Hematopoietic multipotent progenitor cell treated with erythropoietin and hydrocortisone succinate and interleukin-3 and kit ligand, for 15 days (in vitro differentiated cells): Measurements from ENCODE around the gene SLC66A3.

Experiments
- DNase-seq: peaks from one replicate; pipeline ENCODE4 v3.0.0-alpha.2; 2015; ENCODE audit warnings: low spot score

SLC66A3 gene

DNA sequence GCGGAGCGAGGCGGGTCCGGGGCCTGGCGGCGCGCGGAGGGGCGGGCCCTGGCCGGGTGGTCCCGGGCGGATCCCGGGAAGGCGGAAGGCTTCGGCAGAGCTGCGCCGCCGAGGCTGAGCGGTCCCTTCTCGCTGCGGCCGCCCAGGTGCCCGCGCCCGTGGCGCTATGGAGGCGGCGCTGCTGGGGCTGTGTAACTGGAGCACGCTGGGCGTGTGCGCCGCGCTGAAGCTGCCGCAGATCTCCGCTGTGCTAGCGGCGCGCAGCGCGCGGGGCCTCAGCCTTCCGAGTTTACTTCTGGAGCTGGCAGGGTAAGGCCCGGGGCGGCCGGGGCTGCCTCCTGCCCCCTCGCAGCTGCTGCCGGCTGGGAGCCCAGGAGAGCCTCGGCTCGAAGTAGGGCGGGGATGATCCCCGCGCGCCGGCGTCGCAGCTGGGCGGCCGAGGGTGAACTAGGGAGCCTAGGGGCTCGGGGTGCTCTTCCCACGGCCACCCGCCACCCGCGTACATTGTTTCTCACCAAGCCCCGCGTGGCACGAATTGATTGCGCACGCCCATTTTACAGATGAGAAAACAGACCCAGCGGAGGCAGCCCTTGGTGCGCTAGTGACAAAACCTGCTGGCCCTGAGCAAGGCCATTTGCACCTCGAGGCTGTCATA, at the start of gene SLC66A3:
TSS of gene SLC66A3 (plus strand) at position 87 of the 655 bp plus-strand sequence. CDS start at position 167, 80 bp downstream.
- peak; percentile 84 for DNase-seq

DNA sequence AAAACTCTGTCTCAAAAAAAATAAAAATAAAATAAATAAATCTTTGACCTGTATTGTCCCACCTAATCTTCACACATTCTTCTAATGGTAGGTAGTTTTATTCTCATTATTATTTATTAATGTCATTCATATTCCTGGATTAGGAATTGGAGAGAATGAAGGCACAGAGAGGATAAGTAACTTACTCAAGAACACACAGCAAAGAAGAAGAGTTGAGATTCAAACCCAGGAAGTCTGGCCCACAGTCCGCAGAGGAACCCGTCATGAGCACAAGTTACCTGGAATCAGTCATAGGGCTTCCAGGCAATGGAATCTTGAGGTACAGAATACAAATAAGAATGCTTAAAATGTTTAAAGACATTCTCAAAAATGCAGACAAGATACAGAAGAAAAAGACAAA, 46.3 kb upstream of the SLC66A3 start:
- DNase-seq, result no peak

DNA sequence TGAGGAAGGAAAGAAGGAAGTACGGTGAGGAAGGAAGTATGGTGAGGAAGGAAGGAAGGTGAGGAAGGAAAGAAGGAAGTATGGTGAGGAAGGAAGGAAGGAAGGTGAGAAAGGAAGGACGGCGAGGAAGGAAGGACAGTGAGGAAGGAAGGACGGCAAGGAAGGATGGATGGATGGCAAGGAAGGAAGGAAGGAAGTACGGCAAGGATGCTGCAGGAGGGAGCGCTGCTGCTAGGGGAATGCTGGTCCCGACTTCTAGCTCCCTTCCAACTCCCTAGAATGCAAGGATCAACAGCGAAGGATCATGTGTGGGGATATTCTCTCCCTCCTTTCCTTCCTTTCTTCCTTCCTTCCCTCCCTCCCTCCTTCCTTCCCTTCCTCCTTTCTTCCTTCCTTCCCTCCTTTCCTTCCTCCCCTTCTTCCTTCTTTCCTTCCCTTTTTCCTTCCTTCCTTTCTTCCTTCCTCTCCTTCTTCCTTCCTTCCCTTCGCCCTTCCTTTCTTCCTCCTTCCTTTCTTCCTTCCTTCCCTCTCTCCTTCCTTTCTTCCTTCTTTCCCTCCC, 42.3 kb upstream of the SLC66A3 start:
- no peak for DNase-seq

DNA sequence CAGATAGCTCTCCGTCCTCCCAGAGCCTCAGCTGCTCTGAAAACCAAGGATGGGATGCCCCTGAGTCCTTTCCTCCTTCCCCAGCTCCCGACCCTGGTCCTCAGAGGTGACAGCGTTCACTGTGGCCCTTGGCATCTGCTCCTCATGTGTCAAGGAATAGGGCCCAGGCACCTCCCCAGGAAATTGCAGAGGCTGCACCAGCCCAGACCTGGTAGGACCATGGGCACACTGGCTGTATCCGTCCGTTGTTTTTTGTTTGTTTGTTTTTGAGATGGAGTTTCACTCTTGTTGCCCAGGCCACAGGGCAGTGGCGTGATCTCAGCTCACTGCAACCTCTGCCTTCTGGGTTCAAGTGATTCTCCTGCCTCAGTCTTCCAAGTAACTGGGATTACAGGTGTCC, 37.5 kb upstream of the SLC66A3 start:
- no peak for DNase-seq

DNA sequence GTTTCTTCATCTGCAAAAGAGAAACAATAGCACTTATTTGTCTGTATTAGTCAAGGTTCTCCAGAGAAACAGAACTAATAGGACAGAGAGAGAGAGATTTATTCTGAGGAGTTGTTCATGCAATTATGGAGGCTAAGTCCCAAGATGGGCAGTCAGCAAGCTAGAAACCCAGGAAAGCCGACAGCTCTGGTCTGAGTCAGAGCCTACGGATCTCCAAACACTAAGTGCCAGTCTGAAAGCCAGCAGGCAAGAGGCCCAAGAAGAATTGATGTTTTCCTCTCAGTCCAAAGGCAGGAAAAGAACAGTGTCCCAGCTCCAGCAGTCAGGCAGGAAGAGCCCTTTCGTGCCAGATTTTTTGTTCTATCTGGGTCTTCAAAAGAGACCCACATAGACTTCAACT, 36.5 kb upstream of the SLC66A3 start:
- DNase-seq, result no peak

DNA sequence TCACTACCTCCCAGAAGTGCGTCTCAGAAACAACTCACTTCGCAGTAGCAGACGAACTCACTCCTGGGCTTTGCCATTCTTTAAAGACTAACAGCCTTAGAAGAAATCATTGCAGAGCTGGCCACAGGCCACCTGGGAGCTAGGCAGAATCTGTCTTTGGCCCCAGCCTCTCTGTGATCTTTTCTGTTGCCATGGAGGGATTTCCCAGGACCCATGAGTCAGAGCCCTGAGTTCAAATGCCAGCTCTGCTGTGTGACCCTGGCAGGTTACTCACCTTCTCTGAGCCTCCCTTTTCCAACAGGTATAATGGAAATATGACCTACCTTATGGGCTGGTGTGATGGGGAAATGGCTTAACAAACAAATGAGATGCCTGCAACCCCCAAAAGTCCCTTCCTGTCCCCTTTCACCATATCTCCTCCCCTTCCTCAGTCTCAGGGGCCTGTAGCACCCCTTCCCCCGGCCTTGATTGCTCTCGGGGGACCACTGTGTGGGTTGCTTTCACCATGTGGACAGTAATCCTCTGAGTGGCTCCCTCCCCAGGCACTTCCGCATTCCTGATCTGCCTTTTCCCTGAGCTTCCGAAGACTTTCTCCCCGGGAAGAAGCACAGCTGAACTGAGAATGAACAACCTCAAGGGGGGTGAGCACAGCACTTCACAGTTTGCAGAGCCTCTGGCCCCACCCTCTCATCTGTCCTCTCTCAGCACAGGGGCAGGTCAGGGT, 34.0 kb upstream of the SLC66A3 start:
- no peak for DNase-seq

DNA sequence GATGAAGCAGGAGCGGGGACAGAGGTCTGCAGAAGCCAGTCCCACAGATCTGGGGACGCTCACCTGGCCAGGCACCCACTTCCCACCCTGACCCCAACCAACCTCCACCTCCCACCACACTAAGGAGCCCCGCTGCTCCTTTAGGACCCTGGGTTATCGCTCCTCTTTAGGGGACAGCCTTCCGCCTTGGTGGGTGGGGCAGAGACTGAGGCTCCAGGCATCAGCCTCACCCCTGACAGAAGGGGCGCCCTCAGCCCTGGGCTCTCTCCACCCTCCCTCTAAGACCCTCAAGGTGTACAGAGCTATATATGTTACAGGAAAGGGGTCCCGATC, 33.5 kb upstream of the SLC66A3 start:
- no peak for DNase-seq

DNA sequence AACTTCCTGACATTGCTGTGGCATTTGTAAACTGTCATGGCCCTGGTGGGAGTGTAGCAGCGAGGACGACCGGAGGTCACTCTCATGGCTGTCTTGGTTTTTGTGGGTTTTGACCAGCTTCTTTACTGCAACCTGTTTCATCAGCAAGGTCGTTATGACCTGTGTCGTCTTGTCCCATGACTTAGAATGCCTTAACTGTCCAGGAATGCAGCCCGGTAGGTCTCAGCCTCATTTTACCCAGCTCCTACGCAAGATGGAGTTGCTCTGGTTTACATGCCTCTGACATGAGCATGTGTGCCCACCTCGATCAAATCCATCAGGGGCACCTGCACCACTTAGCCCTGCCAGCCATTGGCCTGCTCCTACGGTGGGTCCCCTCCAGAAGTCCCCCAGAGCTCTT, 32.9 kb upstream of the SLC66A3 start:
- DNase-seq, result no peak

DNA sequence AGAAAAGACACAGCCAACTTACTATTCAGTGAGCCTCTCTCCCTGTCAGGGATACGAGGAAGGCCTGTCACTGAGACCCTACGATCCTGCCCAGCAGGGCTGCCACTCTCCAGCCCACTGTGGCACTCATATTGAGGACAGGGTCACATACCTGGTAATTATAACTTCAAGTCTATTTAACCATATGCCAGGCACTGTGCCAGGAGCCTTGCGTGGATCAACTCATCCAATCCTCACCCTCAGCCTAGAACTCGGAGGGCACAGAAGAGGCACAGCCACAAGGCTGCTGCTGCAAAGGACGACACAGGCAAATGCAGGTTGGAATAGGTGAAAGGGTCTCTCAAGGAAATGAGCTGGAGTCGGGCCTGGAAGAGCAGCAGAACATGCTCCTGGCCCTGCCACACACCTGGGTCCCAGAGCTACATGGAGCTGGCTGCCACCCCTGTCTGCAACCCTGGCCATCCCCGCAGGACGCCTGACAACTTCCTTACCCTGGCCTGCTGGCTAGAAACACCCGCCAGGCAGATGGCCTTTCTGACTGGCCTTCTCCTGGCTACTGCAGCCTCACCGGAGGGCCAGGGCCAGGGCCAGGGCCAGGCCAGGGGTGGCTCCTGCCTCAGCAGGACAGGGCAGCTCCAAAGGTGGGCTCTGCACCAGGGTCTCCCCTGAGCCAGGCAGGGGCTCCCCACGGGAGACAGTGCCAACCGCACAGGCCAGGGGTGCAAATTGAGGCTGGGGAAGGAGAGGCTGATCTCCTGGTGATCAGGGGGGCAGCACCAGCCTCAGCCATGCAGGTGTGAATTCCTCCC, 32.1 kb upstream of the SLC66A3 start:
- no peak for DNase-seq

DNA sequence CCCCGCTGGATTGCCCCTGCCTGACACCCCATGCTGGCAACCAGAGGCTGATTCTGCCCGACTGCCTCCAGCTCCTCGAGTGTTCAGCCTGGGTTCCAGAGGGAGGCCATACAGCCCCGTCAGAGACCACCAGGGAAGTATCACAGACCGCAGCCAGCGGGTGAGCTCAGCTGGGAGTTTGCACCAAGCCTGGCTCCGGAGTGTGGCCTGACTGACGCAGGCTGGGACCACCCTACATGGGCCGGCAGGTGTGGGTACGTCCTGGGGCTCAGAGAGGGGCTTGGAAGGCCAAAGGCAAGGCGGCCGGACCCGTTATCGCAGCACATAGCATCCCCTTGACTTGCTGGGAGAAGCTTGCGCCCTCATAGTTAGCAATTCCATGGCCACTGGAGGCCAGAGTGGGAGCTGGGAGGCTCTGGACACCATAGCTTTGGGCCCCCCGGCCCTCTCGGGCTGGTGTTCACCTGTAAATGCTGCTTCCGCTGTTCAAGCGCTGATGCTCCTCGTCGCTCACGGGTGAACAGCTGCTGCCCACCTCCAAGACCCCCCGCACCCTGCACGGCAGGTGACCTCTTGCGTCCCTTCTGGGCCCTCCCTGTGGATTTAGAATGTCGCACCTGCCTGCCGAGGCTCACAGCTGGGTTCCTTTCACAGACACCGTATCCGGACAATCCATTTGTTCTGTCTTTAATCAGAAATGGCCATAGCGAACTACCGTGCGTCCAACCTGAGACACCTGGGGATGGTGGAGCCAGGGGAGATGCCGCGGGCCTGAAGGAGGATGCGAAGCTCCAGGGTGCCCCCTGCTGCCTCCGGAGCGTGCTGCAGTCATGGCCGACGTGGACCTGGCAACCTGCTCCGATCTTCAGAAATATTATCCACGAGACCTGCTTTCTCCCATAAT, 31.2 kb upstream of the SLC66A3 start:
- DNase-seq, result peak; percentile 9

DNA sequence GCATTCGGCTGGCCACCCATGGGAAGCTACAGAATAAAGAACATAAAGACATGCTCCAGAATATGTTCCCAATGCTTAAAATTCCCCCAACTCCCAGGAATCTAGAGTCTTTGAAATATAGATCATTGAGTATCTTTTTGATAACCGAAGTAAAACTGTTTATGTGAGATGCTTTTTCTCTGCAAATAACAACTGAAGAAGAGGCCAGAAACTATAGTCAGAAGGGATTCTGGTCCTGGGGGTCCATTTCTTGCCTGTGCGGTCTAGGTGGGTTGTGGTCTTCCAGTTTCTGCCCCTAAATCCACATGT, 30.6 kb upstream of the SLC66A3 start:
- no peak for DNase-seq

DNA sequence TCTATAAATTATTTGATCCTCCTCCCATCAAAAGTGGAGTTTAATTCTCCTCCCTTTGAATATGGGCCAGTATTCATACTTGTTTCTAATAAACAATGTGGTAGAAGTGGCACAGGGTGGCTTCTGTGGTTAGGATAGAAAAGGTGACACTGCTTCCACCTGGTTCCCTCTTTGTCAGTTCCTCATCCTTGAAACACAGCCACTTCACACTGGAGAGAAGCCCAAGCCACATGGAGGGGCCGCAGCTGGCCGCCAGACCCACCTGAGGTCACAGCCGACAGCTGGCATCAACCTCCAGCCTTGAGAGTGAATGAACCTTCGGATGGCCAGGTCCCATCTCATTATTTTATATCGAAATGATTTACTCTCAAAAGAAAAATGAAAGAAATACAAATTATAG, 27.5 kb upstream of the SLC66A3 start:
- DNase-seq, result no peak

DNA sequence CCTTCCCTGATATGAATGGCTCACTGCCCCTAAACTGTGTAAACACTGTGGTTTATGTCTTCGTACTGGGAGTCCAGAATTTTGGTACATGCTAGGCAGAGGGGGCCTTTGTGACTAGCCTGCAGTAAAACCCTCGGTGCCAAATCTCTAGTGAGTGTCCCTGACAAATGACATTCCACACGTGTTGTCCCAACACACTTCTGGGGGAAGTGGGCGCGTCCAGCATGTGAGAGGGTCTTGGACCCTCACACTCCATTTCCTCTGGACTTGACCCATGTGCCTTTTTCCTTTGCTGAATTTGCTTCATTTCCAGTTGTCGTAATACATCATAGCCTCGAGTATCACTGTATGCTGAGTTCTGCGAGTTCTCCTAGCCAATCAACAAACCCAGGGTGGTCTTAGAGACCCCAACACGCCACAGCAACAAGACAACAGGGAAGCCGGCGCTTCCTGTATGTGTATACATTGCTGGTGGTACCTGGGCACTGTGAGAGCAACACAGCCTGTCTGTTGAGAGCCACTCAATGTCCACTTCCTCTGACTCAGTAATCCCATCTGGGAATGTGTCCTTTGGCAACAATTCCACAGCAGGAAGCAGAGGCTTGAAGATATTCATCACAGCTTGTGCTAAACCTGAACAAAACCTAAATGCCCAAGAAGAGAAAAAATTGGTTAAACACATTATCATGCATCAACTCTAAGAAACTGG, 26.9 kb upstream of the SLC66A3 start:
- no peak for DNase-seq

DNA sequence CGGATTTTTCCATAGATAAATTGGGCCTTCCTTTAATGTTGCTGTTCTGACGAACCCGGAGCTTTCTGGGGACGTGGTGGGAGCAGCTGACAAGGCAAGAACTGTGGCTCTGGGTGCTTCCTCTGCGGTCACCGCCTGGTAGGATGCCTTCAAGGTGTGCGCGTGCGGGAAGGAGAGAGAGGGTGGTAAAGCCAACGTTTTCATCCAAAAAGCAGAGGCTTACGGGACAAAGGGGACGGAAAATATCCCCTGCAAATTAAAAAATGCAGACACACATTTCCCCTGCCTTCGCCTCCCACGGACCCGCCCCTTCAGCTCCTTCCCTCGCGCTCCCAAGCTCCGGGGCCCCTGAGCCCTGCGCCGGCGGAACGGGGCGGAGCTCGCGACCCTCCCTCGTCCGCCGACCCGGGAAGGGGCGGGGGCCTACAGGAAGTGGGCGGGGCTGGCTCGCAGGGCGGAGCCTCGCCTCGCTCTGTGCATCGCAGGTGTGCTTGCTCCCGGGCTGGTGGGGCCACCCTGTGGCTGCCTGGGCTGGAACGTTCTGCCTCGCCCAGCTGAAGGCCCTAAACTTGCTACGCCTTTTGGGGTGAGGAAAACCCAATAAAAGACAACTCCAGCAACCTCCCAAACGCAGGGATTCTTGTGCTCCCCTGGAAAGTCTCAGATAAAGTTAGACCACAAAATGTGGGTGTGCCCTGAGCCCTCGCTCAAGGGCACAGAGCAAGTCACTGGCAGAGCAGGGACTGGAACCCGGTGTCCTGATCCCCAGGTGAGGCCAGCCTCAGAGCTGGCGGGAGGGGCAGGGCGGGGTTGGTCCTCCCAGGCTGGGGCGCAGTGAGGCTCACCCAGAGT, 25.4 kb upstream of the SLC66A3 start:
- no peak for DNase-seq

DNA sequence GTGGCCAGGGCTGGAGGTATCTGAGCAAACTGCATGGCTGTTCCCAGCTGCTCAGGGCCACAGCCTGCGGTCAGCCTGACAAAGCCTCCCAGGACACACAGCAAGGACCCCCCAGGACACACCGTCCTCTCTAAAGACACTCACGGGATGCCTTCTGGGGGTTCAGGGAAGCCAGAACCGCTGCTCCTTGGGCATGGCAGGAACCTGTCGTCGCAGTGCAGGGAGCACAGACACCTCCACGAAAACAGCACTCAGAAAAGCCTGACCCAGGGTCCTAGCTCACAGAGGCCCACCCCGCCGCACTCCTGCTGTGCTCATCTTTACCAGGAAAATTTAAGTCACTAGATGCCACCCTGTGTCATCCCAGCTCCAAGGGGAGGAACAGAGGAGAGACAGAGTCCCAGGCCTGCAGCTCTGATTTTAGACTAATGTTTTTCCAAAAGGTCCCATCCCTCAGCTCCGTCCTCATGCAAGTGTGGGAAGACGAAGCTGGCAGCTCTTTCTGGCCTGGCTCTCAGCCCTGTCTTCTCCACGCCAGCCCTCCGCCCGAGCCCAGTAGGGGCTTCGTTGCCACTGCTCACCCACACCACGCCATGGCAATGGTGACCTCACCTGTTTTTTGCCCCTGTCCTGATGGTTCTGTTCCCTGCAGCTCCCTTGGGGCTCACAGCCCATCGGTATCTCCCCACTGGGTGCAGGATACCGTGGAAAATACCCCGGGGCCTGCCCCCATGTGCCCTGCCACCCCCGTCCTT, 23.9 kb upstream of the SLC66A3 start:
- DNase-seq, result no peak

DNA sequence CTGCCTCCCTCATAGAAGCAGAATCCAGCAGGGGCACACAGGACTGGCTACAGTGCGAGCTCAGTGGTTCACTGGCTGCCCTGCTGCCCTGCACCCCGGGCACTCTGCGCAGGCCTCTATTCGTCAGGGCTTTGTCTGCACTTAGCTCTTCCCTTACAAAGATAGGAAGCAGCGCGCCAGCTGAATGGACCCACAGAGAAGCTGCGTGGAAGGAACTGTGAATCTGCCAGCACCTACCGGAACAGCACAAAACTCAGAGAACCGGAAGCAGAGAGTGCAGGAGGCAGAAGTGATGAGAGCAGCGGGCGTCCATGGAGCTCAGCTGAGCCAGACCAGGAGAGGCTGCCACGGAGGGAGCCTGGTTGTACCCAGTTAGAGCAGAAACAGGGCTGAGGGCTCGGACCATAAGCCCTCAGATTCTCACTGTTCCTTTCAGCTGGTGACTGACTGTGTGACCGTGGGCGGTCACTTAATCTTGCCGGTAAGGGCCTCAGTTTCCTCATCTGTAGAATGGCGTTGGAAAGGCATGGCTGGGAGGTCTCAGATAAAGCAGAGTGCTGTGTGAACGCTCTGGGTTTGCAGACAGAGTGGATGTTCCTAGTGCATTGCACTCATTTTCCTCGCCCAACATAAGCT, 23.1 kb upstream of the SLC66A3 start:
- no peak for DNase-seq

DNA sequence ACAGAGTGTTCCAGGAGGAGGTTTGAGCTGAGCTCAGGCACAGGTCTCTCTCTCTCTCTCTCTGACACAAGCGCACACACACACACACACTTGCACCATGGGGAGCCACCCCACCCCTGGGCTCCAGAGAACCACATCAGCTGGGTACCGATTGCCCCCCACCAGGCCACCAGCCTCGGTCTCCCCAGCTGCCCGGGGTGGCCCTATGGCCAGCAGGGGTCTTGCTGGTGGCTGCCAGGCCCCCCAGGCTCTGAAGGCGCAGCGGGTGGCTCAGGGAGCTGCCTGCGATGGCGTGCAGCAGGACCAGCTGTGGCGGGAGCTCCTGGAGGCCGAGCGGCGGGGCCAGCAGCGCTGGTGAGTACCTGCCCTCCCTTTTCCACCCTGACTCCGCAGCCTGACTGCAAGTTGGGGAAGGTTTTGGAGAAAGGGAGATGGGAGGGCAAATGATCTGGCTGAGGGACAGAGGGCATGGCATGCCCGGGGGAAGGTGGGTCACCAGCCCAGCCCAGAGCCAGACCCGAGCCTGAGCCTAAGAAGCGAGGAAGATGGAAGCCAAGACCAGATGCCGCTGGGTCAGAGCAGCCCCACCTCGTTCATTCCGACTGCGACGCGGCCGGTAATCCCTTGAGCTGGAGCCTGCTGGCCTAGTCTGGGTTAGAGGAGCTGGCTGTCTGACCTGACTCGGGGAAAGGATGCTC, 21.9 kb upstream of the SLC66A3 start:
- DNase-seq, result no peak

DNA sequence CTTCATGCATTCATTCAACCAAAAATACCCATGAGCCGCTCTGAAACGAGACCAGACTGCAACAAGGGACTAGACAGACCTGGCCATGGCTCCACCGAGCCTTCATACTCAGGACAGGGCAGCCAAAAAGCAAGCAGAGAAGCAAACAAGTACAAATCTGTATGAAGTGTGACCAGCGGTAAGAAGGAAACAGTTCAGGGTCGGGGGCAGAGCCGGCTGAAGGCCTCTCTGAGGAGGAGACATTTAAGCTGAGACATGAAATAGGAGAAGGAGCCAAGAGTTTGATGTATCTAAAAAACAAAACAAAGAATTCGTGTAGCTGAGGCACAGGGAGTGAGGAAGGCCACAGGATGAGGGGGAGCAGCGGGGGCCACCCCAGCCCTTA, 21.3 kb upstream of the SLC66A3 start:
- DNase-seq, result no peak

DNA sequence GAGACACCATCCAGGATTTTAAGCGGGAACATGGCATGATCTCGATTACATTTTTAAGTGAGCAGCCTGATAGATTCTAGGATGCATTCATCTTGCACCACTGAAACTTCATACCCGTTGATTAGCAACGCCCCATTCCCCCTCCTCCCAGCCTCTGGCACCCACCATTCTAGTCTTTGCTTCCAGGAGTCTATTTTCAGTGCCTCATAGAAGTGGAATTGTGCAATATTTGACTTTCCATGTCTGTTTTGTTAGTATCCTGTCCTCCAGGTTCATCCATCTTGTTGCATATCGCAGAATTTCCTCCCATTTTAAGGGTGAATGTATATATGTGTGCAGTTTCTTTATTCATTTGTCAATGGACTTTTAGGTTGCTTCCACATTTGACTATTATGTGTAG, 20.9 kb upstream of the SLC66A3 start:
- DNase-seq, result no peak
